Mesenchymal stem cell (in vitro differentiated cells and primary cell): ENCODE data around the gene TMEM44. TPM values are rescaled to one million over a fixed set of nuclear protein-coding genes. Genes with fewer than 3 reads are reported as not detected.
A peak's percentile ranks its signal among the peaks of the same experiment; 100 is the strongest.

ENCODE experiments used
- DNase-seq: peaks from one replicate; pipeline ENCODE4 v3.0.0-alpha.2; 2013
- H2AFZ ChIP-seq: one replicate; pipeline ENCODE4 v1.6.1; 2013; ENCODE audit warnings: low read depth, mild to moderate bottlenecking, control low read depth, inconsistent platforms, low read length, moderate library complexity
- H2AK5ac ChIP-seq: 2 replicates; pipeline ENCODE4 v1.6.1; 2013; ENCODE audit warnings: low read length, moderate library complexity, mild to moderate bottlenecking, inconsistent platforms; ENCODE audit not compliant: severe bottlenecking
- H2BK120ac ChIP-seq: one replicate; pipeline ENCODE4 v1.6.1; 2013; ENCODE audit warnings: low read depth, mild to moderate bottlenecking, inconsistent platforms, low read length, moderate library complexity
- H2BK12ac ChIP-seq, 2 experiments: one replicate each; pipeline ENCODE4 v1.6.1; 2013; ENCODE audit warnings: inconsistent platforms in 2 of 2, low read length in 2 of 2, mild to moderate bottlenecking in 2 of 2, moderate library complexity in 2 of 2, control low read depth in 1 of 2
- H2BK15ac ChIP-seq: one replicate; pipeline ENCODE4 v1.6.1; 2013; ENCODE audit warnings: mild to moderate bottlenecking, low read depth, inconsistent platforms; ENCODE audit not compliant: poor library complexity, severe bottlenecking
- H2BK5ac ChIP-seq: 2 replicates; pipeline ENCODE4 v1.6.1; 2013; ENCODE audit warnings: low read depth, mild to moderate bottlenecking, low read length, control low read depth, inconsistent platforms; ENCODE audit not compliant: poor library complexity, severe bottlenecking
- H3K14ac ChIP-seq, 2 experiments: one replicate each; pipeline ENCODE4 v1.6.1; 2013; ENCODE audit warnings: inconsistent platforms in 2 of 2, low read length in 2 of 2, control low read depth in 1 of 2, mild to moderate bottlenecking in 1 of 2, moderate library complexity in 1 of 2
- H3K18ac ChIP-seq, 2 experiments: one replicate each; pipeline ENCODE4 v1.6.1; 2013; ENCODE audit warnings: inconsistent platforms in 2 of 2, low read length in 2 of 2, control low read depth in 1 of 2, low read depth in 1 of 2, mild to moderate bottlenecking in 1 of 2
- H3K23ac ChIP-seq, 2 experiments: one replicate each; pipeline ENCODE4 v1.6.1; 2013; ENCODE audit warnings: inconsistent platforms in 2 of 2, low read length in 2 of 2, mild to moderate bottlenecking in 2 of 2, moderate library complexity in 2 of 2, control low read depth in 1 of 2
- H3K27ac ChIP-seq: 2 replicates; pipeline ENCODE4 v1.5.1; 2013; ENCODE audit warnings: mild to moderate bottlenecking, moderate library complexity, low read length, control low read depth, inconsistent platforms; ENCODE audit not compliant: poor library complexity, severe bottlenecking
- H3K27me3 ChIP-seq, 2 experiments: 2 replicates each; pipeline versions ENCODE4 v1.6.1 to v1.7.0; 2013; ENCODE audit warnings: low read length in 2 of 2, mild to moderate bottlenecking in 2 of 2, moderate library complexity in 2 of 2, control low read depth in 1 of 2, inconsistent platforms in 1 of 2; ENCODE audit not compliant: control insufficient read depth in 1 of 2, insufficient read depth in 1 of 2
- H3K36me3 ChIP-seq, 2 experiments: 2 replicates each; pipeline versions ENCODE4 v1.6.1 to v1.7.0; 2013; ENCODE audit warnings: low read length in 2 of 2, control low read depth in 1 of 2, inconsistent platforms in 1 of 2, low read depth in 1 of 2, mild to moderate bottlenecking in 1 of 2; ENCODE audit not compliant: insufficient read depth in 2 of 2, control insufficient read depth in 1 of 2
- H3K4ac ChIP-seq, 2 experiments: one replicate each; pipeline ENCODE4 v1.6.1; 2013; ENCODE audit warnings: inconsistent platforms in 2 of 2, low read length in 2 of 2, mild to moderate bottlenecking in 2 of 2, moderate library complexity in 2 of 2, control low read depth in 1 of 2, low read depth in 1 of 2
- H3K4me1 ChIP-seq: 2 replicates; pipeline ENCODE4 v1.6.1; 2013; ENCODE audit warnings: low read depth, low read length, control low read depth; ENCODE audit not compliant: control insufficient read depth, insufficient read depth
- H3K4me2 ChIP-seq: 2 replicates; pipeline ENCODE4 v1.6.1; 2013; ENCODE audit warnings: low read length, mild to moderate bottlenecking, inconsistent platforms; ENCODE audit not compliant: poor library complexity, severe bottlenecking
- H3K4me3 ChIP-seq, 2 experiments: 2 replicates each; pipeline versions ENCODE4 v1.5.1 to v1.7.0; 2013; ENCODE audit warnings: low read length in 2 of 2, mild to moderate bottlenecking in 2 of 2, control low read depth in 1 of 2, low read depth in 1 of 2; ENCODE audit not compliant: insufficient read depth in 1 of 2
- H3K79me1 ChIP-seq: replicated peaks from 2 replicates; pipeline ENCODE4 v1.6.1; 2013; ENCODE audit warnings: mild to moderate bottlenecking, control low read depth, low read length, inconsistent platforms; ENCODE audit not compliant: poor library complexity, severe bottlenecking
- H3K9ac ChIP-seq: 2 replicates; pipeline ENCODE4 v1.7.0; 2013; ENCODE audit warnings: mild to moderate bottlenecking, low read length, moderate library complexity
- H3K9me3 ChIP-seq: 2 replicates; pipeline ENCODE4 v1.7.0; 2013; ENCODE audit warnings: mild to moderate bottlenecking, low read length; ENCODE audit not compliant: control insufficient read depth
- H4K8ac ChIP-seq: one replicate; pipeline ENCODE4 v1.6.1; 2013; ENCODE audit warnings: inconsistent platforms, mild to moderate bottlenecking, low read length, moderate library complexity
- H4K91ac ChIP-seq: one replicate; pipeline ENCODE4 v1.6.1; 2013; ENCODE audit warnings: mild to moderate bottlenecking, low read length, inconsistent platforms
- WGBS: methylation state at CpG from one replicate; pipeline ENCODE4 v1.1.7; 2013; ENCODE audit warnings: mixed read lengths; 5-methylcytosine and 5-hydroxymethylcytosine counted together
- small RNA-seq: library from polyadenylated mRNA; stranded (forward); fragments of <200 nt; extraction: miRNeasy Mini kit (QIAGEN cat#:217004); gene quantifications from one replicate; pipeline ENCODE3, GENCODE V24; 2013; ENCODE audit warnings: low read depth

The TMEM44 gene

DNA sequence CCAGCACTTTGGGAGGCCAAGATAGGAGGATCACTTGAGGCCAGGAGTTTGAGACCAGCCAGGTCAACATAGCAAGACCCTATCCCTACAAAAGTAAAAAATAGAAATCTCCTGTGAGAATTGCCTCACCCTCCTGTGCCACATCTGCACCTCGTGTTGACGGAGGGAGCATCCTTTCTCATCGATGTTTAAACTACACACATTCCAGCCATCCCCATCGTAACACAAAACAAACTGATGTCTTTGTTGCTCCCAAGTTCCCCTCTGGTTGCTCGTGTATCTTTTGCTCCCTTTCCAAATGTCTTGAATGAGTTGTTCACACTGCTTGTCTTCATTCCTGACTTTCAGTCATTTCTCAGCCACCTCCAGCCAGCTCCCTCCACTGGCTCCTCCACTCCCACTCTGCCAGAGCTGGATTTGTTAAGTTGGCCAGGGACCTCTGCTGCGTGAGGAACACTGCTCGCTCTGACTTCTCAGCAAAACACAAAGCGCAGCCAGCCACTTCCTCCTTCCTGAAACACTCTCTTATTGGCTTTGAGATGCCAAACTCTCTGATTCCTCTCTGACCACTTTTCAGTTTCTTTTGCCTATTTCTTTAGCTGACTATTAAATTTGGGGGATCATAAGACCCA is 92.8 kb downstream of the TMEM44 start:
- no peak overlapping the region for H3K4me3 ChIP-seq
- WGBS: 83% methylated on average over 8 of the region's 8 CpGs
- H3K18ac ChIP-seq: peak overlapping the region in 1 of 2 experiments; percentile 38
- H2BK5ac ChIP-seq: no peak overlapping the region
- no peak overlapping the region for H3K23ac ChIP-seq
- H3K9ac ChIP-seq: peak overlapping the region; percentile 64
- H3K36me3 ChIP-seq: no peaks in the 10 kb centered on the region
- no peak overlapping the region for H2BK15ac ChIP-seq
- H3K14ac ChIP-seq: no peak overlapping the region
- no peak overlapping the region for H2BK120ac ChIP-seq
- peaks cover 9% of the 10 kb centered on the region for H3K4me1 ChIP-seq
- H2BK12ac ChIP-seq: peak overlapping the region in 1 of 2 experiments; percentile 1
- no peak overlapping the region for H4K8ac ChIP-seq
- no peak overlapping the region for H3K27ac ChIP-seq
- H3K4ac ChIP-seq: no peak overlapping the region
- no peak overlapping the region for H3K4me2 ChIP-seq
- peak overlapping the region; percentile 29 for H2AFZ ChIP-seq
- H2AK5ac ChIP-seq: no peak overlapping the region
- H3K9me3 ChIP-seq: no peaks in the 10 kb centered on the region
- no peak for DNase-seq
- H3K79me1 ChIP-seq: no peaks in the 10 kb centered on the region
- H4K91ac ChIP-seq: no peak overlapping the region
- no peaks in the 10 kb centered on the region for H3K27me3 ChIP-seq

DNA sequence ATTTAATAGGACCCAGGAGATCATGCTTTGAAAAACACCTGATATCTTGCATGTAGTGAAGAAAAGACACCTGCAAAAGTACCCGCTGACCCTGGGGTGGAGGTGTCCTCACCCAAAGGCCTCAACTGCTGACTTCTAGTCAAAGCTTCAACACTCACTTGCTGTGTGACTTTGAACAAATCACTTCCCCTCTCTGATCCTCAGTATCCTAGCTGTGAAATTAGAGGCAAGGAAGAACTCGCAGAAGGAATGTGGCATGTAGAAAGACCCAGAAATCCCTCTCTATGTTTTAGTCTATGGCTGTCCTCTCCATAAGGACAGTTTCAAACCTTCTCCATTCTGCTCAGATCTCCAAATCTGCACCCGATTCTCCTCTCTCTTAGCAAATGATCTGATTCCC is 93.7 kb downstream of the TMEM44 start:
- peaks cover 5% of the 10 kb centered on the region for H3K9me3 ChIP-seq
- no peak overlapping the region for H3K4me2 ChIP-seq
- H3K18ac ChIP-seq: no peak overlapping the region
- H4K8ac ChIP-seq: no peak overlapping the region
- no peak overlapping the region for H2BK12ac ChIP-seq
- DNase-seq: no peak
- no peak overlapping the region for H3K9ac ChIP-seq
- WGBS: 99% methylated on average over 3 of the region's 3 CpGs
- H4K91ac ChIP-seq: no peak overlapping the region
- H3K4ac ChIP-seq: no peak overlapping the region
- H3K4me1 ChIP-seq: peaks cover 9% of the 10 kb centered on the region
- H2BK120ac ChIP-seq: no peak overlapping the region
- no peak overlapping the region for H3K4me3 ChIP-seq
- H3K27ac ChIP-seq: no peak overlapping the region
- no peak overlapping the region for H2BK5ac ChIP-seq
- no peak overlapping the region for H2AK5ac ChIP-seq
- H2BK15ac ChIP-seq: no peak overlapping the region
- no peaks in the 10 kb centered on the region for H3K79me1 ChIP-seq
- H3K27me3 ChIP-seq: no peaks in the 10 kb centered on the region
- no peak overlapping the region for H2AFZ ChIP-seq
- no peak overlapping the region for H3K14ac ChIP-seq
- H3K36me3 ChIP-seq: no peaks in the 10 kb centered on the region
- H3K23ac ChIP-seq: no peak overlapping the region

DNA sequence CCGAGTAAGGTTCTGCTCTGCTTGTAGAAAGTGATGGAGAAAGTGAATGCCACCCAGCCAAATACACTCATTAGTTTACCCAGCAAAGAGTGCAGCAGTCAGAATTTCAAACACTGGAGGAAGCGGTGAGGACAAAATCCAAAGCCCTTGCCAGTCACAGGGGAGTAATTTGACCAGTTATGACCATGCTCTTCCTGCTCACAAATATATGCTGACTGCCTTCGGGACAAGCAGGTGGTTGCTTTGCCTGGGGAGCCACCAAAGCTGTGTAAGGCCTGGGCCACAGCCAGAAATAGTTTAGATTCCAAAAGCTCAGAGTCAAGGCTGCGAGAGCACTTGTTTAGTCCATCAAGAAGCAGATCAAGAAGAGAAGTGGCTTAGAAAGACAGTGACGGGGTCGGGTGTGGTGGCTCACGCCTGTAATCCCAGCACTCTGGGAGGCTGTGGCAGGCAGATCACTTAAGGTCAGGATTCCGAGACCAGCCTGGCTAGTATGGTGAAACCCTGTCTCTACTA is 95.4 kb downstream of the TMEM44 start:
- Histone ChIP-seq H3K4me3 (no peak overlapping the region), H3K4me1 (peaks cover 9% of the 10 kb centered on the region), H2BK15ac (no peak overlapping the region), H3K27ac (peak overlapping the region; percentile 24), H3K9ac (no peak overlapping the region), H3K36me3 (no peaks in the 10 kb centered on the region), H3K4me2 (no peak overlapping the region), H3K4ac (no peak overlapping the region), H2BK5ac (no peak overlapping the region), H3K23ac (no peak overlapping the region), H2AFZ (no peak overlapping the region), H3K27me3 (no peaks in the 10 kb centered on the region), H3K14ac (no peak overlapping the region), H3K18ac (no peak overlapping the region), H3K9me3 (peaks cover 13% of the 10 kb centered on the region), H2BK120ac (no peak overlapping the region), H2BK12ac (no peak overlapping the region), H2AK5ac (no peak overlapping the region), H4K8ac (peak overlapping the region; percentile 42), H3K79me1 (no peaks in the 10 kb centered on the region), H4K91ac (no peak overlapping the region)
- peak; percentile 76 for DNase-seq
- 39% methylated on average over 8 of the region's 8 CpGs for WGBS

Small RNA genes within 50 kb of the gene (small RNA-seq; reads per million reads assigned to genes)
- gene AC046143.2: not detected
